RPMI8226 (cell line): ENCODE measurements around the gene TOR4A.

Experiments
- DNase-seq: peaks from one replicate; pipeline ENCODE4 v3.0.0-alpha.2; 2015

TOR4A gene

DNA sequence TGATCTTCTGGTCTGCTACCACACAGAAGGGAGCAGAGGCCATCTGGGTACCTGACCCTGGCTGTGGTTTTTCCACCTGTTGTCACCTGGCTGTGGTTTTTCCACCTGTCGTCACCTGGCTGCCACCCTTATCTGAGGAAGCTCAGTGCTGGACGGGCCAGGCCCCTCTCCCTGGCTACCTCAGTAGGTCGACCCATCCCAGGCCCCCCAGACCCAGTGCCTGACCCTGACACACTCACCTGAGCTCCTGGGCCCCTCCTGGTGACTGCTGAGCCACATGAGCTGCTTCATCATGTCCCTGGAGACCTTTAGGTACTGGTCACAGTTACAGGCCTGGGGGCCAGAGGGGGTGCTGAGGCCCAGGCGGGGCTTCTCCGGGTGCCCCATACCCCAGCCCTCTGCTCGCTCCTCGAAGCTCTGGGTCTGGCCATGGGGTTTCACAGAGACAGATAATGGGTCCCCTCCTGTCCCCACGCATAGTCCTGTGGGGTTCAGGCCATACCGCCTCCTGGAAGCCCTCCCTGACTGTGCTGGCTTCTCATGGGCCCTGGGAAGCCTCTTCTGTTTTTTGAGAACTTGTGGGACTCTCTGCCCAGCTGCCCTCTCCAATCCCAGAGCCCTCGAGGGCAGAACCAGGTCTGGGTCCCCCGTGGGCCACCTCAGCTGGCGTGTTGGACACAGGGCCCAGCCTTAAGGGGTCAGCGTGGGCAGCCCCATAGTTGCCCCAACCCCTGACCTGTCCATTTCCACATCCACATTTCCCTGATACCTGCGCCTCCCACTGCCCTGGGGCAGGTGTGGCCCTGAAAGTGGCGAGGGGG lies 32.1 kb downstream of the TOR4A start:
- DNase-seq: peak; percentile 58

DNA sequence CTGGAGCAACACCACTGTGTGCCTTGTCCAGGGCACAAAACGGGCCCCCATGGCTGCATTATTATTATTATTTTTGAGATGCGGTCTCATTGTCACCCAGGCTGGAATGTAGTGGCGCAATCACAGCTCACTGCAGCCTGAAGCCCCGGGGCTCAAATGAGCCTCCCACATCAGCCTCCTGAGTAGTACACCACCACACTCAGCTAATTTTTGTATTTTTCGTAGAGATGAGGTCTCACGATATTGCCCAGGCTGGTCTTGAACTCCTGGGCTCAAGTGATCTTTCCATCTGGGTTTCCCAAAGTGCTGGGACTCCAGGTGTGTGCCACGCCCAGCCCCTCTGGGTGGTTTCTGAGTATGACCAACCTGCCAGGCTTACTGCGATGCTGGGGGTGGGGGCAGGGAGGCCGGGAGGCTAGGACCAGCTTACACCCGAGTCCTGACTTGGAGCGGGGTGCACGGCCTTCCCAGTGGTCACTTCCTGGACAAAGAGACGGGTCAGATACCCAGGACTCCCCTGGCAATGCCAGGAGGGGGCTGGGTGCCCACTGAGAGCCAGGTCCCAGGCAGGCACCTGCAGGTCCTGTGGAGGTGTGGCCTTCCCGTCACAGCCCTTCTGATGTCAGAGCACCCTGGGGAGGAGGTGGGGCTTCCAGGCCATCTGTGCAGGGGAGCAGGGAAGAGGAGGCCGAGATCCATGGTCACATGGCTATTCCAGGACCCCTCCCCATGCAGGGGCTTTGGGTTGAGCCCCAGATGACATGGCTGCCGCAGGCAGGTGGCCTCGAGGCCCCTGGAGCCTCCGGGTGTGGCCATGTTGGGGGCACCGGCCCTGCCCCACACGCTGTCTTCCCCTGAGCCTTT lies 32.9 kb downstream of the TOR4A start:
- DNase-seq: peak; percentile 69

DNA sequence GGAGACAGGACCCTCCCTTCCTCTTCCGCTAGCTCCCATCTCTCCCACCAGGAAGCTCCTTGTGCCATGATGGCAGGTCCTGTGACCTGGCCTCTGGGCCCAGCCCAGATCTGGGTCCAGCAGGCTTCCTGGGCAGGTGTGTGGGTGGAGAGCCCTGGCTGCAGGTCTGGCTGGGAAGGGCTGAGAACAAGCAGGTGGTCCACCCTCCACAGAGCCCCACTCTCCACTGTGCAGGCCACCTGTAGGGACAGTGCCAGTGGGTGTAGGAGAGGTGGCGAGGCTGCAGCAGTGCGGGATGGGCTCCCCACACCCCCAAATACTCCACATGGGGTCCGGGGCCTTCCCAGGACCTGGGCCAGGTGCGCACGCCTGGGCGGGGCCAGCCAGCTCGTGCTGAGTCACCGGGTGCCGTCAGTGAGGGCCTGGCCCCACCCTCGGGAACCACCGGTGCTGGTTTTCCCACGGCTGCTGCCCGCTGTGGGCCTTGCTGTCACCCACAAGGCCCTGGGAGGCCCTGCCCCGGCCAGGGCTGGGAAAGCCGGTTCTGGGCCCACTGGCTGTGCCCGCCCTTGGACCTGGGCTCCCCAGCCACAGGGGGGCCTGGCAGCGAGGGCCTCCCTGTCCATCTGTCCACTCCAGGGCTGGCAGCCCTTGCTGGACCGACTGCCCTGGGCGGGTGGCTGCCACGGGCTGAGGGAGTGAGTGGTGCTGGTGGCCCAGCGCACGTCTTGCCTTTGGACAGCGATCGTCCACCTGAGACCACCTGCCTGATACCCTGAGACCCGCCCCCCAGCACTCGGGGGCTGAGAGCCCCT lies 33.9 kb downstream of the TOR4A start:
- DNase-seq: peak; percentile 81

DNA sequence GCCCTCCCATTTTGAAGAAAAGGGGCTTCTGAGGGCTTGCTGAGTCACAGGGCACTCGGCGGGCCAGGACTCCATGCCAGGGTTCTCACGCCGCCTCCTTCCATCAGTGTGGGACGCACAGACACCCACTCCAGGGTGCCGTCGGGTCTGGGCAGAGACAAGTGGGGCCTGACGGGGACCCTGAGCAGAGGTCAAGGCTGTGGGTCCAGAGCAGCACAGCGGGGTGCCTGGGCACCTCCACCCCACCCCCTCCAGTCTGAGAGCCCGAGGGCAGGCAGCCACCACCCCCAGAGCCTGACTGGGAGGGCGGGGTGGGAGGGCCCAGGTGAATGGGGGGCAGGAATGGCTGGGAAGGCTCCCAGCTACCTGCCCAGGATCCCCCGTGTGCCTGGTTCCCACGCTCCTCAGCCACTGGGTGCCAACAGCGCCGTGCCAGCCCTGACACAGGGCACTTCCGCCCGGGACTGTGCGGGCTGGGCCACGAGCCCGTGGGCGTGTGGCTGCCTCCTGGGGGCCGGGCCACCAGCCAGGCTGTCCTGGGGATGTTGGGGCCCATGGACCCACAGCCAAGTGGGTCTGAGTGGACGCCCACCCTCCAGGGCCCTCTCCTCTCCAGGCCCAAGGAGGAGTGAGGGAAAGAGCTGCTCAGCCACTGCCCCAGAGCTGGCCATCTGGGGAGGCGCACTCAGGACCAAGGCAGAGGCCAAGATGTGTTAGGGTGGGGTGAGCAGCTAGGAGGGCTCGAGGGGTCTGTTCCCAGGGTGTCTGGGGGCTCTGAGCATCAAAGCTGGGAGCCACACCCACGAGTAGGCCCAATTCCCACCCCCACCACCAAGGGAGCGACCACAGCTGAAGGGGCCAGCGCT lies 34.7 kb downstream of the TOR4A start:
- DNase-seq: no peak

DNA sequence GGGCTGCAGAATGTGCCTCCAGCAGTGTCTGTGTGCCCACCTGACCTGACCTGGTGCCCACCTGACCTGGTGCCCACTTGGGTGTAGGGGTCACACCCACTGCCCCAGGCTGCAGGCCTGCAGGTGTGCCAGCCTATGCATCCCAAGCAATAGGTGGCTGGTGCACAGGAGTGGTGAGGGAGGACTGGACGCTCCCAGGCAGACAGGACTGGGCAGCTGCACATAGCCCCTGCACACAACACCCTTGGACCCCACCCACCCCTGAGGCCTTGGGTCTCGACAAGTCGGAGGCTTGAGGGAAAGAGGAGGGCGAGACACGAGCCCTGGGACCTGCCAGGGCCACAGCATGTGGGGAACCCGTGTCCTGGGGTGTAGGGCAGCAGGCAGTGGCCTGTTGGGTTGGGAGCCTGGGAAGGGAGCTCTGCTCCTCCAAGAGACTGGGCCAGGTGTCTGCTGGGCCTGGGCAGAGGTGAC lies 35.4 kb downstream of the TOR4A start:
- DNase-seq: no peak

GRCh38 chr9:137313326-137313936 lies 35.9 kb downstream of the TOR4A start:
- DNase-seq: no peak

DNA sequence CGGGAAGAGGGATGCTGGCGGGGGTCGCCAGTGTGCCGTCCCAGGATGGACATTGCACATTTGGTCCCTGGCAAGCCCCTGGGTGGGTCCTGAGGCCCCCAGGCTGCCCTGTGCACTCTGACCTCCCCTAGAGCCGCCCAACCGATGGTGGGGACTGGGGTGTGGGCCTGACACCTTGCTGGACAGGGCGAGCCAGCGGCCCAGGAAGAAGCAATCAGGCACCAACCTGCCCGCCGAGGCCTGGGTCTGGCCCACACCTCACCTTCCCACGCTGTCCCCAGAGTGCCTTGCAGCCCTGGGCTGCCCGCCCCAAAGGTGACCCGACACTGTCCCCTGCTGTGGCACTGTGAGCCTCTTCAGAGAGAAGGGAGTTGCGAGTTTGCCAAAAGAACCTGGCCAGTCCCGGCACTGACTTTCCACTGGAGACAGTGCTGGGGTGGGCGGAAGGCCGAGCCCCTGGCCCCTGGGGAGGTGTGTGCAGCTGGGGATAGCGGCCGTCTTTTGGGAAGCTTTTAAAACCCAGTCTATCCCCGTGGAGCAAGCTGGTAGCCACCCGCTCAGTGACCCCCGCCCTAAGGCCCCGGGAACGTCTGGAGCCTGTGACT lies 36.5 kb downstream of the TOR4A start:
- no peak for DNase-seq

- DNase-seq: no peak
Observed at GRCh38 chr9:137314561-137315560, 37.3 kb downstream of the TOR4A start.

GRCh38 chr9:137315581-137316011 lies 38.1 kb downstream of the TOR4A start:
- no peak for DNase-seq

GRCh38 chr9:137316012-137316981 lies 38.8 kb downstream of the TOR4A start:
- DNase-seq: peak; percentile 63

DNA sequence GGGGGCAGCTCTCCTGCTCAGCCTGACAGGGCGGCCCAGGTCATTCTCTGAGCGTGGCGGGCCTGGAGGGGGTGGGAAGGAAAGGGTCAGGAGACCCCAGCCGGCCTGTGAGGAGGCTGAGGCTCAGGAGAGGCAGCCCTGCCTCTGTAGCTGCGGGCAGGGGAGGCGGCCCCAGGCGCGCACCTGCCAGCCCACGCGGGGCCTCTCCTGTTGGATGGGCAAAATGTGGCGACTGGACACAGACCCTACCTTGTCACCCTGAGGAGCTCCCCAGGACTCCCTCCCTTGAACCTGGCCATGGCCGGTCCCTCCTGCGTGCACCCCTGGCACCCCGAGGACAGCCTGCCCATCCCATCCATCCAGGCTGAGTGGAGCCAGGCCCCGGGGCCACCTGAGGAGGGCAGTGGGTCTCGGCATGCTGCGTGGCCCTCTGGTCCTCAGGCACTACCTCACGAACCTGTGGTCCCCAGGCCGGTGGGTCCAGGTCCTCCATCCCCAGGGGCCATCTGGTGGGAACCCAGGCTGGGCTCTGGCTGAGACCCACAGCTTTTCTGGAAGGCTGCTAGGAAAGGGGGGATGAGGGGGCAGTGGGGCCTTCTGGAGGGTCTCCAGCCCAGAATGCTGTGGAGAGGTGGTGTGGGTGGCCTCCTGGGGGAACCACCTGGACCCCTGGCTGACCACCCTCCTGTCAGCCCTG lies 39.6 kb downstream of the TOR4A start:
- DNase-seq: no peak

DNA sequence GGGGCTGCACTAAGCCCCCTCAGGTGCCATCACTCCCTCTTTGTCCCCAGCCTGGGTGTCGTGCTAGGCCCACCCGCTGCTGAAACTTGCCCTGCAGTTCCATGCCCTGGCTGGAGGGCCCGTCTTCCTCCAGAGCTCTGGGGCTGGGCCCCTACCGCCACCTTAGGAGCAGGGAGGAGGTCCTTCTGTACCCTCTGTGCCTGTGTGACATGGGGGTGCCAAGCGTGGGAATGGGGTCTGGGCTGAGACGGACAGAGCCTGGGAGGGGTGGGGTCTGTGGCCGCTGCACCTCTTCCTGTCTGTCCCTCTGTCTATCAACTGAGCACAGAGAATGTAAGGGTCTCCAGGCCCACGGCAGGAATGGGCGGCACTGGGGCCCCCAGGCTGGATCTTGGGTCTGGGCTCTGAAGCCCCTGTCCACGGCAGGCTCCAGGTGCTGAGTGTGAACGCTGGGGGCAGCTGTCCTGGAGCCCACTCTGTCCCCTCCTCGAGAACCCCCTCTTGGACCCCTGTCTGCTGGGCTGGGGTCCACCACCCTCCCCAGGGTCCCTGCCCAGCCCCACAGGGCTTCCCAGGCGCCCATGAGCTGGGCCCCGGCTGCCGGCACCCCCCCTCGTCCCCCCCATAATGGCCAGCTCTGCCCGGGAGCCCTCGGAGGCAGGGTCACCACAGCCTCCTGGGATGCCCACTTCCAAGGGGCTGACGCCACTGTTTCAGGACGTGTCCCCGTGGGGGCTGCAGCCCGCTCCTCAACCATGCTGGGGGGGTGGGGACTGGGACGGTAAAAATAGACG lies 40.4 kb downstream of the TOR4A start:
- no peak for DNase-seq

GRCh38 chr9:137318602-137319001 lies 41.1 kb downstream of the TOR4A start:
- DNase-seq: no peak

DNA sequence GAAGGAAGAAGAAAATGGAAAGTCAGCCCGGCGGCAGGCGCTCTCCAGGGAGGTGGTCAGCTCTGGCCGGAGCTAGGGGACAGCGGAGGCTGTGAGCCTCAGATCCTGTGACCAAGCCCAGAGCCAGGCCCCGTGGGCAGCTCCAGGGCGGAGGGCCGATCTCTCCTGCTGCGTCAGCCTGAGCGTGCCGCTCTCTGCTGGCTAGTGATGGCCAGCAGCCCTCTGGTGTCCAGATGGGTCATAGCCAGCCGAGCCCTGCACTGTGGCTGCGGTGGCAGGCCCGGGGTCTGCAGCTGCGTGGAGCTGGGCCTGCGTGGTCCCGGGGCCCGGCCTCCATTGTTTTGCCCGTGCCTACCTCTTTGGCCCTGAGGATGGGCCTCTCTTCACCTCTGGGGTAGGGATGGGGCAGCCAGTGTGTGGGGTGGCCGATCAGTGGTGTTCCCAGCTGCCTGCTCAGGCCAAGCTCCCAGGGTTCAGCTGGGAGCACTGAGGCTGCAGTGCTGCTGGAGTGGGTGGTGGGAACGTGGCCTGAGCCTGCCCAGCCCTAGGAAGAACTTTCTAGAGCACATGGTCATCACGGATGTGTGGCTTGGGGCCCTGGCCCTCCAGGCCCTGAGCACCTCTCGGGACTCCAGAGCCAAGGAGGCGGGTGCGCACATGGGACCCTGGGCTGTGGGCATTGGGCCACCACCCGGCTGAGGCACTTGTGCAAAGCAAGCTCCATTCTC lies 41.6 kb downstream of the TOR4A start:
- no peak for DNase-seq

GRCh38 chr9:137319739-137320551 lies 42.4 kb downstream of the TOR4A start:
- no peak for DNase-seq
